ENCODE results near the gene MINK1. TPM values are rescaled to one million over a fixed set of nuclear protein-coding genes. Genes with fewer than 3 reads are reported as not detected.

Gene MINK1
- total and polyA plus RNA-seq, 2 of the 13 experiments (the other 11 are each of a cell fraction or from before 2014, with no cell fraction given): 17.2 to 63.9 TPM

GRCh38 chr17:4877089-4877488 is 43.9 kb downstream of the MINK1 start:
- no peak overlapping the region for H3K9ac ChIP-seq (ENCODE audit: insufficient read depth, low read depth, low read length)
- no TSS peak for BruUV-seq (replicated peaks)
- no peak for FAIRE-seq
- TF ChIP-seq AGO2 (optimal IDR thresholded peaks at IDR 0.05; ENCODE audit: low read depth, low read length) (no peak), IRX3 (CRISPR knock-in tag; IDR thresholded peaks at IDR 0.05; ENCODE audit: borderline replicate concordance, low read depth) (no peak), ZBTB26 (CRISPR knock-in tag; IDR thresholded peaks at IDR 0.05; ENCODE audit: borderline replicate concordance) (no peak), HNF1A (IDR thresholded peaks at IDR 0.05; ENCODE audit: low read depth) (no peak), HNF1A (CRISPR knock-in tag; IDR thresholded peaks at IDR 0.05; ENCODE audit: borderline replicate concordance) (no peak), GPN1 (CRISPR knock-in tag; IDR thresholded peaks at IDR 0.05; ENCODE audit: borderline replicate concordance) (no peak), FOSL2 (CRISPR knock-in tag; IDR thresholded peaks at IDR 0.05) (no peak), U2AF2 (IDR thresholded peaks at IDR 0.05; ENCODE audit: low read depth, low read length) (no peak), ZNF740 (CRISPR knock-in tag; IDR thresholded peaks at IDR 0.05) (no peak)
- TF ChIP-seq, protein P1, sequence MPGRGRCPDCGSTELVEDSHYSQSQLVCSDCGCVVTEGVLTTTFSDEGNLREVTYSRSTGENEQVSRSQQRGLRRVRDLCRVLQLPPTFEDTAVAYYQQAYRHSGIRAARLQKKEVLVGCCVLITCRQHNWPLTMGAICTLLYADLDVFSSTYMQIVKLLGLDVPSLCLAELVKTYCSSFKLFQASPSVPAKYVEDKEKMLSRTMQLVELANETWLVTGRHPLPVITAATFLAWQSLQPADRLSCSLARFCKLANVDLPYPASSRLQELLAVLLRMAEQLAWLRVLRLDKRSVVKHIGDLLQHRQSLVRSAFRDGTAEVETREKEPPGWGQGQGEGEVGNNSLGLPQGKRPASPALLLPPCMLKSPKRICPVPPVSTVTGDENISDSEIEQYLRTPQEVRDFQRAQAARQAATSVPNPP (CRISPR knock-in tag; IDR thresholded peaks at IDR 0.05): no peak
- TF ChIP-seq, protein P2, sequence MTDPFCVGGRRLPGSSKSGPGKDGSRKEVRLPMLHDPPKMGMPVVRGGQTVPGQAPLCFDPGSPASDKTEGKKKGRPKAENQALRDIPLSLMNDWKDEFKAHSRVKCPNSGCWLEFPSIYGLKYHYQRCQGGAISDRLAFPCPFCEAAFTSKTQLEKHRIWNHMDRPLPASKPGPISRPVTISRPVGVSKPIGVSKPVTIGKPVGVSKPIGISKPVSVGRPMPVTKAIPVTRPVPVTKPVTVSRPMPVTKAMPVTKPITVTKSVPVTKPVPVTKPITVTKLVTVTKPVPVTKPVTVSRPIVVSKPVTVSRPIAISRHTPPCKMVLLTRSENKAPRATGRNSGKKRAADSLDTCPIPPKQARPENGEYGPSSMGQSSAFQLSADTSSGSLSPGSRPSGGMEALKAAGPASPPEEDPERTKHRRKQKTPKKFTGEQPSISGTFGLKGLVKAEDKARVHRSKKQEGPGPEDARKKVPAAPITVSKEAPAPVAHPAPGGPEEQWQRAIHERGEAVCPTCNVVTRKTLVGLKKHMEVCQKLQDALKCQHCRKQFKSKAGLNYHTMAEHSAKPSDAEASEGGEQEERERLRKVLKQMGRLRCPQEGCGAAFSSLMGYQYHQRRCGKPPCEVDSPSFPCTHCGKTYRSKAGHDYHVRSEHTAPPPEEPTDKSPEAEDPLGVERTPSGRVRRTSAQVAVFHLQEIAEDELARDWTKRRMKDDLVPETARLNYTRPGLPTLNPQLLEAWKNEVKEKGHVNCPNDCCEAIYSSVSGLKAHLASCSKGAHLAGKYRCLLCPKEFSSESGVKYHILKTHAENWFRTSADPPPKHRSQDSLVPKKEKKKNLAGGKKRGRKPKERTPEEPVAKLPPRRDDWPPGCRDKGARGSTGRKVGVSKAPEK (CRISPR knock-in tag; IDR thresholded peaks at IDR 0.05; ENCODE audit: borderline replicate concordance): no peak

More at GRCh38 chr17:4877089-4877488, 43.9 kb downstream of the MINK1 start:
- intact Hi-C loops (cut with micrococcal nuclease; ENCODE audit: unreplicated experiment): no loop called here
- ChIA-PET CTCF (ENCODE audit: low intra/inter-chr PET ratio, low total read pairs) (no interaction called here), POLR2A (no interaction called here)
- in situ Hi-C loops (cut with HindIII; ENCODE audit: extremely low pct_ligation_motif_present, low pct_unique_long_range_greater_than_20kb): no loop called here
- WGBS (ENCODE audit: low lambda C conversion rate): 89% methylated on average over 5 of the region's 5 CpGs
- DNase-seq (ENCODE audit: low spot score) (no peak), ATAC-seq (no peak)
- Histone ChIP-seq H2AFZ (ENCODE audit: low read length) (no peak overlapping the region), H3K9me3 (ENCODE audit: low read length) (no peaks in the 10 kb centered on the region), H3K36me3 (replicated peaks in 1 of 2; ENCODE audit: control insufficient read depth in 1 of 2, insufficient read depth in 2 of 2, low read length in 2 of 2) (peaks cover 12 to 52% of the 10 kb centered on the region in 2 experiments; a peak in 4 of 5 replicates), H3K4me1 (ENCODE audit: insufficient read depth, low read length) (no peaks in the 10 kb centered on the region), H4K20me1 (ENCODE audit: insufficient read depth, low read length) (no peaks in the 10 kb centered on the region), H3K27ac (ENCODE audit: extremely low read length, insufficient read depth, low read length) (no peak overlapping the region), H3K4me2 (ENCODE audit: low read depth, low read length) (no peak overlapping the region), H3K4me3 (replicated peaks in 1 of 3; ENCODE audit: insufficient read depth in 1 of 3, low read depth in 2 of 3, low read length in 3 of 3) (no peak overlapping the region), H3K79me2 (ENCODE audit: insufficient read depth, low read length) (peaks cover 5% of the 10 kb centered on the region), H3K27me3 (ENCODE audit: control insufficient read depth in 1 of 2, insufficient read depth in 2 of 2, low read length in 2 of 2) (no peaks in the 10 kb centered on the region)
